K562 (cell line): Measurements from ENCODE around the gene CNNM2. TPM values are rescaled to one million over a fixed set of nuclear protein-coding genes. Genes with fewer than 3 reads are reported as not detected.

Source experiments
- CBX1 ChIP-seq: sonication (generic); IDR thresholded peaks from 2 replicates; pipeline ENCODE4 v1.6.1; 2016; ENCODE audit warnings: antibody characterized with exemption, low read depth, mild to moderate bottlenecking
- FOXA3 ChIP-seq, 2 experiments: fragments of 450-650 bp in 1 of 2; sonication (generic) in 1 of 2; formaldehyde crosslinking; IDR thresholded peaks in 1 of 2; conservative IDR thresholded peaks in 1 of 2; 2 replicates each; pipeline versions ENCODE4 v1.4.0 to v1.8.0; 2020 to 2022; ENCODE audit warnings: mild to moderate bottlenecking in 2 of 2, missing genetic modification reagents in 1 of 2
- HMGN3 ChIP-seq: IDR thresholded peaks from 2 replicates; pipeline ENCODE4 v1.6.1; 2011; ENCODE audit warnings: borderline replicate concordance, low read depth, mild to moderate bottlenecking, mixed read lengths, low read length; ENCODE audit not compliant: insufficient read length; ENCODE audit errors: extremely low read depth
- HOXB6 ChIP-seq: fragments of 250-450 bp; sonication (Bioruptor Pico); IDR thresholded peaks from 2 replicates; pipeline ENCODE4 v1.5.1; 2022; ENCODE audit warnings: mild to moderate bottlenecking, borderline replicate concordance
- KDM2B ChIP-seq: fragments of 250-450 bp; sonication (Bioruptor Pico); IDR thresholded peaks from 2 replicates; pipeline ENCODE4 v1.8.0; 2021; ENCODE audit warnings: mild to moderate bottlenecking, moderate library complexity
- RBBP5 ChIP-seq: fragments of 200-600 bp; sonication (generic); IDR thresholded peaks from 2 replicates; pipeline ENCODE4 v1.6.1; 2012; ENCODE audit warnings: borderline replicate concordance, mild to moderate bottlenecking, low read length, control low read depth, inconsistent platforms; ENCODE audit not compliant: insufficient read depth, poor library complexity, severe bottlenecking
- RFX1 ChIP-seq: fragments of 450-650 bp; IDR thresholded peaks from 2 replicates; pipeline ENCODE4 v1.6.1; 2016; ENCODE audit warnings: mild to moderate bottlenecking, moderate library complexity
- U2AF1 ChIP-seq: fragments of 200-400 bp; formaldehyde crosslinking; optimal IDR thresholded peaks from 2 replicates; pipeline ENCODE3; 2017; ENCODE audit warnings: mild to moderate bottlenecking, low read depth, low read length, moderate library complexity
- ZNF699 ChIP-seq: fragments of 250-450 bp; sonication (Bioruptor Pico); IDR thresholded peaks from 2 replicates; pipeline ENCODE4 v1.8.0; 2021; ENCODE audit warnings: mild to moderate bottlenecking, moderate library complexity; ENCODE audit not compliant: insufficient replicate concordance
- ZNF707 ChIP-seq: fragments of 250-450 bp; sonication (Bioruptor Pico); conservative IDR thresholded peaks from 2 replicates; pipeline ENCODE4 v1.8.0; 2022; ENCODE audit warnings: inconsistent platforms, mild to moderate bottlenecking, moderate library complexity
- polyA plus RNA-seq, 8 experiments: library from polyadenylated mRNA; depleted of rRNA in 4 of 8; stranded (reverse) in 5 of 8; unstranded in 3 of 8; fragments of >200 nt; fragmentation: Nextera tagmentation in 2 of 8; fragmentation: Illumina TruSeq in 1 of 8; extraction: Ambion mirVana in 2 of 8; extraction: Trizol in 1 of 8; gene quantifications; 2 replicates each; pipeline versions ENCODE4 v1.2.1 to v1.2.3, GENCODE V29; 2011 to 2014; ENCODE audit warnings: inconsistent platforms in 1 of 8, missing spikeins in 1 of 8
- total RNA-seq, 7 experiments: library from RNA; depleted of rRNA in 6 of 7; stranded (reverse); fragments of >200 nt in 6 of 7; fragmentation: Illumina TruSeq in 2 of 7; extraction: Trizol in 2 of 7; gene quantifications; 2 replicates each; pipeline versions ENCODE4 v1.2.1 to v1.2.3, GENCODE V29; 2011 to 2021; ENCODE audit warnings: low replicate concordance in 1 of 7
- TF ChIP-seq, protein P1 (sequence below), 2 experiments: fragments of 450-650 bp; IDR thresholded peaks; 2 replicates each; pipeline ENCODE4 v1.6.1; 2018; ENCODE audit warnings: mild to moderate bottlenecking in 2 of 2, low read depth in 1 of 2; ENCODE audit not compliant: partially characterized antibody in 2 of 2
- TF ChIP-seq, protein P2 (sequence below), 2 experiments: IDR thresholded peaks; 2 replicates each; pipeline ENCODE4 v1.6.1; 2011; ENCODE audit warnings: borderline replicate concordance in 1 of 2, control low read depth in 1 of 2, low read depth in 1 of 2, low read length in 1 of 2, mild to moderate bottlenecking in 1 of 2, mixed read lengths in 1 of 2, moderate library complexity in 1 of 2; ENCODE audit not compliant: insufficient read depth in 1 of 2, insufficient read length in 1 of 2, poor library complexity in 1 of 2, severe bottlenecking in 1 of 2; ENCODE audit errors: extremely low read depth in 1 of 2
- TF ChIP-seq, protein P3 (sequence below): fragments of 250-450 bp; sonication (Bioruptor Pico); IDR thresholded peaks from 2 replicates; pipeline ENCODE4 v1.4.0; 2020; ENCODE audit warnings: mild to moderate bottlenecking
- TF ChIP-seq, protein P4 (sequence below): fragments of 200-800 bp; sonication (Bioruptor generic); IDR thresholded peaks from 2 replicates; pipeline ENCODE4 v1.6.1; 2017; ENCODE audit warnings: missing genetic modification characterization, missing compliant biosample characterization
- TF ChIP-seq, protein P5 (sequence below): sonication (generic); formaldehyde crosslinking; IDR thresholded peaks from 2 replicates; pipeline ENCODE4 v1.8.0; 2022; ENCODE audit warnings: mild to moderate bottlenecking, missing genetic modification reagents, borderline replicate concordance

Gene CNNM2
- total and polyA plus RNA-seq, 9 of the 15 experiments (the other 6 are each of a cell fraction or from before 2014, with no cell fraction given) = 0.21 to 5.0 (median 1.3) TPM

DNA sequence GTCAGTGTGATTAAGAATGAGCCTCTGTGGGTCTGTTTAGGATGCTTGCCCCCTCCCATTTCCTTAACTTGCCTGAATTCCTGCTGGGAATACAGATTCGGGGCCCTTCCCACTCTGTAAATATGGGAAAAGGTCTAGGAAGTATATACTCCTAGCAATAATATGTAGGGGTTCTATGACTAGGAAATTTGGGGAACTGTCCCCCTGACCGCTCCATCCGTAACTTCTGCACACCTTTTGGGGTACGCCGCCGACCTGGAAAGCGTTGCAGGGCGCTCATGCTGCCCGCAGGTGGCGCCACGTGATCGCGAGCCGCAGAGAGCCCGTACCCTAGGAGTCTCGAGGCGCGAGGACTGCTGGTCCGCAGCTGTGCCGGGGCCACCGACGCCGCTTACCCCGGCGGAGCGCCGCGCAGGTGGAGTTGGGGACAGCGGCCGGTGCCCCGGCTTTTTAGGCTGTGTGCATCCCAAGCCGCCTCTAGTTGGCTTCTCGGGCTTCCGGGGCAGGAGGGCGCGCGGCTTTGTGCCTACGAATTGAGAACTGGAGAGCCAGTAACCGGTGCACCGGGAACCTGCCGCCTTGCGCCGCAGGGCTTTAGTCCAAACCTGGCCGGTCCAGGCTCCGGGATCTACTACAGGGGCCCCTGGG lies 656 bp upstream of the CNNM2 start (continued):
- TF ChIP-seq CBX1 = no peak
- TF ChIP-seq FOXA3 (CRISPR knock-in tag; conservative IDR thresholded peaks at IDR 0.05 in 1 of 2, IDR thresholded peaks at IDR 0.05 in 1 of 2) = no peak
- TF ChIP-seq, protein P1, sequence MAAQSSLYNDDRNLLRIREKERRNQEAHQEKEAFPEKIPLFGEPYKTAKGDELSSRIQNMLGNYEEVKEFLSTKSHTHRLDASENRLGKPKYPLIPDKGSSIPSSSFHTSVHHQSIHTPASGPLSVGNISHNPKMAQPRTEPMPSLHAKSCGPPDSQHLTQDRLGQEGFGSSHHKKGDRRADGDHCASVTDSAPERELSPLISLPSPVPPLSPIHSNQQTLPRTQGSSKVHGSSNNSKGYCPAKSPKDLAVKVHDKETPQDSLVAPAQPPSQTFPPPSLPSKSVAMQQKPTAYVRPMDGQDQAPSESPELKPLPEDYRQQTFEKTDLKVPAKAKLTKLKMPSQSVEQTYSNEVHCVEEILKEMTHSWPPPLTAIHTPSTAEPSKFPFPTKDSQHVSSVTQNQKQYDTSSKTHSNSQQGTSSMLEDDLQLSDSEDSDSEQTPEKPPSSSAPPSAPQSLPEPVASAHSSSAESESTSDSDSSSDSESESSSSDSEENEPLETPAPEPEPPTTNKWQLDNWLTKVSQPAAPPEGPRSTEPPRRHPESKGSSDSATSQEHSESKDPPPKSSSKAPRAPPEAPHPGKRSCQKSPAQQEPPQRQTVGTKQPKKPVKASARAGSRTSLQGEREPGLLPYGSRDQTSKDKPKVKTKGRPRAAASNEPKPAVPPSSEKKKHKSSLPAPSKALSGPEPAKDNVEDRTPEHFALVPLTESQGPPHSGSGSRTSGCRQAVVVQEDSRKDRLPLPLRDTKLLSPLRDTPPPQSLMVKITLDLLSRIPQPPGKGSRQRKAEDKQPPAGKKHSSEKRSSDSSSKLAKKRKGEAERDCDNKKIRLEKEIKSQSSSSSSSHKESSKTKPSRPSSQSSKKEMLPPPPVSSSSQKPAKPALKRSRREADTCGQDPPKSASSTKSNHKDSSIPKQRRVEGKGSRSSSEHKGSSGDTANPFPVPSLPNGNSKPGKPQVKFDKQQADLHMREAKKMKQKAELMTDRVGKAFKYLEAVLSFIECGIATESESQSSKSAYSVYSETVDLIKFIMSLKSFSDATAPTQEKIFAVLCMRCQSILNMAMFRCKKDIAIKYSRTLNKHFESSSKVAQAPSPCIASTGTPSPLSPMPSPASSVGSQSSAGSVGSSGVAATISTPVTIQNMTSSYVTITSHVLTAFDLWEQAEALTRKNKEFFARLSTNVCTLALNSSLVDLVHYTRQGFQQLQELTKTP (IDR thresholded peaks at IDR 0.05; ENCODE audit: low read depth in 1 of 2, partially characterized antibody in 2 of 2) = no peak
- TF ChIP-seq ZNF707 = no peak
- no peak for TF ChIP-seq KDM2B (CRISPR knock-in tag)
- TF ChIP-seq RBBP5 = no peak
- peak; percentile 25 for TF ChIP-seq U2AF1
- no peak for TF ChIP-seq HOXB6
- TF ChIP-seq, protein P2, sequence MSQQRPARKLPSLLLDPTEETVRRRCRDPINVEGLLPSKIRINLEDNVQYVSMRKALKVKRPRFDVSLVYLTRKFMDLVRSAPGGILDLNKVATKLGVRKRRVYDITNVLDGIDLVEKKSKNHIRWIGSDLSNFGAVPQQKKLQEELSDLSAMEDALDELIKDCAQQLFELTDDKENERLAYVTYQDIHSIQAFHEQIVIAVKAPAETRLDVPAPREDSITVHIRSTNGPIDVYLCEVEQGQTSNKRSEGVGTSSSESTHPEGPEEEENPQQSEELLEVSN (IDR thresholded peaks at IDR 0.05; ENCODE audit: borderline replicate concordance in 1 of 2, extremely low read depth in 1 of 2, insufficient read depth in 1 of 2, insufficient read length in 1 of 2, low read depth in 1 of 2, low read length in 1 of 2, poor library complexity in 1 of 2, severe bottlenecking in 1 of 2) = peak in 1 of 2 experiments; percentile 72
- TF ChIP-seq, protein P3, sequence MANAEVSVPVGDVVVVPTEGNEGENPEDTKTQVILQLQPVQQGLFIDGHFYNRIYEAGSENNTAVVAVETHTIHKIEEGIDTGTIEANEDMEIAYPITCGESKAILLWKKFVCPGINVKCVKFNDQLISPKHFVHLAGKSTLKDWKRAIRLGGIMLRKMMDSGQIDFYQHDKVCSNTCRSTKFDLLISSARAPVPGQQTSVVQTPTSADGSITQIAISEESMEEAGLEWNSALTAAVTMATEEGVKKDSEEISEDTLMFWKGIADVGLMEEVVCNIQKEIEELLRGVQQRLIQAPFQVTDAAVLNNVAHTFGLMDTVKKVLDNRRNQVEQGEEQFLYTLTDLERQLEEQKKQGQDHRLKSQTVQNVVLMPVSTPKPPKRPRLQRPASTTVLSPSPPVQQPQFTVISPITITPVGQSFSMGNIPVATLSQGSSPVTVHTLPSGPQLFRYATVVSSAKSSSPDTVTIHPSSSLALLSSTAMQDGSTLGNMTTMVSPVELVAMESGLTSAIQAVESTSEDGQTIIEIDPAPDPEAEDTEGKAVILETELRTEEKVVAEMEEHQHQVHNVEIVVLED (CRISPR knock-in tag) = no peak
- TF ChIP-seq ZNF699 (CRISPR knock-in tag) = no peak
- TF ChIP-seq, protein P4, sequence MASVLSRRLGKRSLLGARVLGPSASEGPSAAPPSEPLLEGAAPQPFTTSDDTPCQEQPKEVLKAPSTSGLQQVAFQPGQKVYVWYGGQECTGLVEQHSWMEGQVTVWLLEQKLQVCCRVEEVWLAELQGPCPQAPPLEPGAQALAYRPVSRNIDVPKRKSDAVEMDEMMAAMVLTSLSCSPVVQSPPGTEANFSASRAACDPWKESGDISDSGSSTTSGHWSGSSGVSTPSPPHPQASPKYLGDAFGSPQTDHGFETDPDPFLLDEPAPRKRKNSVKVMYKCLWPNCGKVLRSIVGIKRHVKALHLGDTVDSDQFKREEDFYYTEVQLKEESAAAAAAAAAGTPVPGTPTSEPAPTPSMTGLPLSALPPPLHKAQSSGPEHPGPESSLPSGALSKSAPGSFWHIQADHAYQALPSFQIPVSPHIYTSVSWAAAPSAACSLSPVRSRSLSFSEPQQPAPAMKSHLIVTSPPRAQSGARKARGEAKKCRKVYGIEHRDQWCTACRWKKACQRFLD = no peak
- TF ChIP-seq, protein P5, sequence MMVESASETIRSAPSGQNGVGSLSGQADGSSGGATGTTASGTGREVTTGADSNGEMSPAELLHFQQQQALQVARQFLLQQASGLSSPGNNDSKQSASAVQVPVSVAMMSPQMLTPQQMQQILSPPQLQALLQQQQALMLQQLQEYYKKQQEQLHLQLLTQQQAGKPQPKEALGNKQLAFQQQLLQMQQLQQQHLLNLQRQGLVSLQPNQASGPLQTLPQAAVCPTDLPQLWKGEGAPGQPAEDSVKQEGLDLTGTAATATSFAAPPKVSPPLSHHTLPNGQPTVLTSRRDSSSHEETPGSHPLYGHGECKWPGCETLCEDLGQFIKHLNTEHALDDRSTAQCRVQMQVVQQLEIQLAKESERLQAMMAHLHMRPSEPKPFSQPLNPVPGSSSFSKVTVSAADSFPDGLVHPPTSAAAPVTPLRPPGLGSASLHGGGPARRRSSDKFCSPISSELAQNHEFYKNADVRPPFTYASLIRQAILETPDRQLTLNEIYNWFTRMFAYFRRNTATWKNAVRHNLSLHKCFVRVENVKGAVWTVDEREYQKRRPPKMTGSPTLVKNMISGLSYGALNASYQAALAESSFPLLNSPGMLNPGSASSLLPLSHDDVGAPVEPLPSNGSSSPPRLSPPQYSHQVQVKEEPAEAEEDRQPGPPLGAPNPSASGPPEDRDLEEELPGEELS = peak; percentile 73
- TF ChIP-seq HMGN3 = peak; percentile 18
- TF ChIP-seq RFX1 = no peak
